PC-3 (cell line): ENCODE results near the gene FBXO10. TPM values are rescaled to one million over a fixed set of nuclear protein-coding genes. Genes with fewer than 3 reads are reported as not detected.
A peak's percentile ranks its signal among the peaks of the same experiment; 100 is the strongest.

Experiments
- ATAC-seq: fragments of 200-7000 bp; cut with Tn5 transposase; 2 replicates; pipeline ENCODE4 v1.9.1; 2020; ENCODE audit warnings: mild to moderate bottlenecking, moderate library complexity
- BruUV-seq: library from RNA; stranded (reverse); fragments of 400-500 nt; replicated peaks from 2 replicates; lab custom pipeline; 2021; lab: Mats Ljungman, UMichigan
- CTCF ChIA-PET: fragments of 300-600 bp; sonication (Branson Sonifier 250); formaldehyde crosslinking; loops from one replicate; lab custom pipeline; 2022; ENCODE audit warnings: antibody characterized with exemption; lab: Charles Lee
- POLR2A ChIA-PET: fragments of 300-600 bp; sonication (Branson Sonifier 250); formaldehyde crosslinking; loops from one replicate; lab custom pipeline; 2022; ENCODE audit warnings: antibody characterized with exemption; ENCODE audit not compliant: unreplicated experiment; lab: Charles Lee
- DNase-seq: peaks from one replicate; pipeline ENCODE4 v3.0.0-alpha.2; 2015
- H2AFZ ChIP-seq: fragments of 300-600 bp; sonication (generic); 2 replicates; pipeline ENCODE4 v1.6.0; 2016; ENCODE audit warnings: antibody characterized with exemption, low read length
- H3F3A ChIP-seq: fragments of 300-600 bp; sonication (generic); one replicate; pipeline ENCODE4 v1.6.0; 2017; ENCODE audit warnings: antibody characterized with exemption, low read length, control low read depth, mild to moderate bottlenecking; ENCODE audit not compliant: unreplicated experiment
- H3K27ac ChIP-seq: fragments of 300-600 bp; sonication (generic); 2 replicates; pipeline ENCODE4 v1.5.1; 2016; ENCODE audit warnings: mild to moderate bottlenecking, low read length
- H3K27me3 ChIP-seq: fragments of 300-600 bp; sonication (generic); 2 replicates; pipeline ENCODE4 v1.6.1; 2016; ENCODE audit warnings: low read length, mixed read lengths
- H3K36me3 ChIP-seq: fragments of 300-600 bp; sonication (generic); 2 replicates; pipeline ENCODE4 v1.6.1; 2016; ENCODE audit warnings: low read depth, mixed run types, low read length, mixed read lengths
- H3K4me1 ChIP-seq: fragments of 300-600 bp; sonication (generic); 2 replicates; pipeline ENCODE4 v1.5.1; 2016; ENCODE audit warnings: low read length; ENCODE audit not compliant: insufficient read depth
- H3K4me2 ChIP-seq: fragments of 300-600 bp; sonication (generic); 2 replicates; pipeline ENCODE4 v1.6.0; 2016; ENCODE audit warnings: low read length
- H3K4me3 ChIP-seq: fragments of 300-600 bp; sonication (generic); 2 replicates; pipeline ENCODE4 v1.5.1; 2016; ENCODE audit warnings: mild to moderate bottlenecking, low read length, mixed read lengths
- H3K79me2 ChIP-seq: fragments of 300-600 bp; sonication (generic); 2 replicates; pipeline ENCODE4 v1.6.1; 2017; ENCODE audit warnings: low read length, mixed read lengths
- H3K9ac ChIP-seq: fragments of 300-600 bp; sonication (generic); 2 replicates; pipeline ENCODE4 v1.6.0; 2016; ENCODE audit warnings: mild to moderate bottlenecking, low read length
- H3K9me2 ChIP-seq: fragments of 300-600 bp; sonication (generic); replicated peaks from 2 replicates; pipeline ENCODE4 v1.6.1; 2016; ENCODE audit warnings: mixed run types, low read length, mixed read lengths
- H3K9me3 ChIP-seq: fragments of 300-600 bp; sonication (generic); 2 replicates; pipeline ENCODE4 v1.6.1; 2016; ENCODE audit warnings: low read length, mixed read lengths
- H4K20me1 ChIP-seq: fragments of 300-600 bp; sonication (generic); 2 replicates; pipeline ENCODE4 v1.6.1; 2016; ENCODE audit warnings: low read length, mixed read lengths
- EZH2 ChIP-seq: fragments of 300-600 bp; sonication (generic); IDR thresholded peaks from one replicate; pipeline ENCODE4 v1.6.1; 2017; ENCODE audit warnings: antibody characterized with exemption, mild to moderate bottlenecking, low read length; ENCODE audit not compliant: unreplicated experiment
- EZH2phosphoT487 ChIP-seq: fragments of 300-600 bp; sonication (generic); IDR thresholded peaks from 2 replicates; pipeline ENCODE4 v1.6.1; 2018; ENCODE audit warnings: mild to moderate bottlenecking, antibody characterized with exemption, low read length, borderline replicate concordance
- intact Hi-C: fragments of 100-400 bp; cut with micrococcal nuclease; formaldehyde crosslinking; loops from 2 replicates; pipeline ENCODE4 v1.9.0; 2023
- total RNA-seq: library from RNA; depleted of rRNA; stranded (reverse); fragments of >200 nt; gene quantifications from 2 replicates; pipeline ENCODE4 v1.2.3, GENCODE V29; 2014
- TF ChIP-seq, protein P1 (sequence below): fragments of 300-600 bp; sonication (generic); conservative IDR thresholded peaks from 2 replicates; pipeline ENCODE4 v1.5.1; 2017; ENCODE audit warnings: antibody characterized with exemption, low read depth, mild to moderate bottlenecking, low read length

Gene FBXO10
- total RNA-seq, 1 experiment from 2014 or later, result 2.6 TPM

- intact Hi-C loops, result loop anchor here (10.0 kb wide), 1 partner anchor 91 kb away; the partner anchor contains the start of gene POLR1E
- CTCF ChIA-PET, result no interaction called here
These were observed 667 bp downstream of the FBXO10 start for GRCh38 chr9:37575511-37575914.

DNA sequence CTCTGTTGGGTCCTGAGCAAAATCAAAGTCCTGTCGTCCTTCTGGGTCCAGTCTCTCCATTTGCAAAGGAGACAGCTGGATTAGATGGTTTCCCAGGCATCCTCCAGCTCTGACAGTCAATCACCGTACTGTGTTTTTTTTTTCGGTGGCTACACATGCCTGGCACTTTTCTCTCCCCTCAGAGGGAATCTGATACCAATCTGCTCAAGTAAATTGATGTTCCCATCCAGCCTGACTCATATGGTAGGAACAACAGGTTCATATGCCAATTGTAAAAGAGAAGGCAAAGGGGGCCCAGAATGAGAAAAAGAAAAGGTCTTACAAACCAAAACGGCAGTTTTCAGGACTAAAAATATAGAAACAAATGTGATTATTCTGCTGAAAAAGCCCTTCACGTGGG lies 1.2 kb downstream of the FBXO10 start:
- peaks cover 3% of the 10 kb centered on the region; the same call in 1 of the 2 replicates for H3K36me3 ChIP-seq
- no TSS peak for BruUV-seq
- no peak overlapping the region for H3K4me3 ChIP-seq
- DNase-seq, result no peak
- no peak for TF ChIP-seq EZH2phosphoT487
- no peak for TF ChIP-seq EZH2
- TF ChIP-seq, protein P1, sequence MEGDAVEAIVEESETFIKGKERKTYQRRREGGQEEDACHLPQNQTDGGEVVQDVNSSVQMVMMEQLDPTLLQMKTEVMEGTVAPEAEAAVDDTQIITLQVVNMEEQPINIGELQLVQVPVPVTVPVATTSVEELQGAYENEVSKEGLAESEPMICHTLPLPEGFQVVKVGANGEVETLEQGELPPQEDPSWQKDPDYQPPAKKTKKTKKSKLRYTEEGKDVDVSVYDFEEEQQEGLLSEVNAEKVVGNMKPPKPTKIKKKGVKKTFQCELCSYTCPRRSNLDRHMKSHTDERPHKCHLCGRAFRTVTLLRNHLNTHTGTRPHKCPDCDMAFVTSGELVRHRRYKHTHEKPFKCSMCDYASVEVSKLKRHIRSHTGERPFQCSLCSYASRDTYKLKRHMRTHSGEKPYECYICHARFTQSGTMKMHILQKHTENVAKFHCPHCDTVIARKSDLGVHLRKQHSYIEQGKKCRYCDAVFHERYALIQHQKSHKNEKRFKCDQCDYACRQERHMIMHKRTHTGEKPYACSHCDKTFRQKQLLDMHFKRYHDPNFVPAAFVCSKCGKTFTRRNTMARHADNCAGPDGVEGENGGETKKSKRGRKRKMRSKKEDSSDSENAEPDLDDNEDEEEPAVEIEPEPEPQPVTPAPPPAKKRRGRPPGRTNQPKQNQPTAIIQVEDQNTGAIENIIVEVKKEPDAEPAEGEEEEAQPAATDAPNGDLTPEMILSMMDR, result no peak
- ChIA-PET CTCF (no interaction called here), POLR2A (no interaction called here)
- H2AFZ ChIP-seq, result no peak overlapping the region
- no peaks in the 10 kb centered on the region for H3K9me3 ChIP-seq
- no peaks in the 10 kb centered on the region for H3K79me2 ChIP-seq
- no peaks in the 10 kb centered on the region for H3K27me3 ChIP-seq
- no peak overlapping the region for H3K4me2 ChIP-seq
- intact Hi-C loops, result loop anchor here (10.0 kb wide), 1 partner anchor 90 kb away; the partner anchor contains the start of gene POLR1E
- H3K9ac ChIP-seq, result no peak overlapping the region
- no peaks in the 10 kb centered on the region for H3K4me1 ChIP-seq
- no peak for ATAC-seq
- no peak overlapping the region for H3K27ac ChIP-seq
- H3K9me2 ChIP-seq, result no peaks in the 10 kb centered on the region
- H3F3A ChIP-seq, result no peaks in the 10 kb centered on the region
- 0 out of 2 replicates have a peak, but pooled peaks cover 3% of the 10 kb centered on the region for H4K20me1 ChIP-seq

More at GRCh38 chr9:37575511-37575914, 667 bp downstream of the FBXO10 start:
- Histone ChIP-seq H2AFZ (peak overlapping the region; percentile 55), H3K4me2 (peak overlapping the region; percentile 86), H3K9ac (peak overlapping the region; percentile 40; the same call in 1 of the 2 replicates), H3K9me3 (no peaks in the 10 kb centered on the region), H3K36me3 (peaks cover 3% of the 10 kb centered on the region; the same call in 1 of the 2 replicates), H3F3A (no peaks in the 10 kb centered on the region), H3K9me2 (no peaks in the 10 kb centered on the region), H3K79me2 (0 out of 2 replicates have a peak, but pooled peaks cover under 1% of the 10 kb centered on the region), H3K27ac (no peak overlapping the region), H4K20me1 (0 out of 2 replicates have a peak, but pooled peaks cover 3% of the 10 kb centered on the region), H3K4me1 (no peaks in the 10 kb centered on the region), H3K27me3 (no peaks in the 10 kb centered on the region), H3K4me3 (peak overlapping the region; percentile 70)
- TF ChIP-seq EZH2phosphoT487 (no peak), EZH2 (no peak)
- TF ChIP-seq, protein P1, result no peak
- DNase-seq (no peak), ATAC-seq (no peak)
- BruUV-seq, result TSS peak; percentile 31
- POLR2A ChIA-PET, result no interaction called here

DNA sequence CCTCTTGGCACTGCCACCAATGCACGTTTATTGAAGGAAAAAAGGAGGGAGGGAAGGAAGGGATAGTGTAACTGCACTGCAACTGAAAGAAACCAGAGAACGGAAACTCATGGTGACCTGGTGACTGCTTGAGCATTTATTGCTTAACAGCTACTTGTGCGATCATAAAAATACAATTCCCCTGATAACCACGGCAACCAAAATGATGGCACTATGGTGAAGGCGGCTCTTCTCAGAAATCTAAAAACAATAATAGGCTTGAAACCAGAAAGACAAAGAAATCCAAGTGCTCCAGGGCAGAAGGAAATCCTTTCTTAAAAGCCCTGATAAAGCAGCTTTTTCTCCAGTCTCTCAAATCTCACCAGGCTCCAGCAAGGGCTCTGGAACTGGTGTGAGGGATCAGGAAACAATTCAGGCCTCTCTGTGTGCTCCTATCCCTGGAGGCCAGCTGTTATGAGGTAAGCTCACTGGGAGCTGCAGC lies 1.9 kb downstream of the FBXO10 start:
- Histone ChIP-seq H3K79me2 (no peaks in the 10 kb centered on the region), H3K9me3 (no peaks in the 10 kb centered on the region), H3K4me1 (no peaks in the 10 kb centered on the region), H3F3A (no peaks in the 10 kb centered on the region), H3K36me3 (peaks cover 3% of the 10 kb centered on the region; the same call in 1 of the 2 replicates), H3K4me2 (no peak overlapping the region), H3K9ac (no peak overlapping the region), H4K20me1 (0 out of 2 replicates have a peak, but pooled peaks cover 3% of the 10 kb centered on the region), H3K27ac (no peak overlapping the region), H3K9me2 (no peaks in the 10 kb centered on the region), H2AFZ (no peak overlapping the region), H3K4me3 (no peak overlapping the region), H3K27me3 (no peaks in the 10 kb centered on the region)
- POLR2A ChIA-PET, result no interaction called here
- CTCF ChIA-PET, result no interaction called here
- TF ChIP-seq EZH2phosphoT487 (no peak), EZH2 (no peak)
- TF ChIP-seq, protein P1, result no peak
- ATAC-seq (no peak), DNase-seq (no peak)
- BruUV-seq, result no TSS peak
- intact Hi-C loops, result loop anchor here (10.0 kb wide), 1 partner anchor 89 kb away; the partner anchor contains the start of gene POLR1E
